H9 (cell line): ENCODE measurements around the gene ASB15. TPM values are rescaled to one million over a fixed set of nuclear protein-coding genes. Genes with fewer than 3 reads are reported as not detected.

ENCODE experiments used
- DNase-seq: peaks from one replicate; pipeline ENCODE4 v3.0.0-alpha.2; 2017
- H2AFZ ChIP-seq: one replicate; pipeline ENCODE4 v1.6.1; 2013; ENCODE audit warnings: mild to moderate bottlenecking, low read length, control low read depth, moderate library complexity
- H2AK5ac ChIP-seq: 2 replicates; pipeline ENCODE4 v1.6.1; 2013; ENCODE audit warnings: low read length, control low read depth, mixed read lengths; ENCODE audit not compliant: insufficient read length
- H2BK120ac ChIP-seq: one replicate; pipeline ENCODE4 v1.6.1; 2013; ENCODE audit warnings: low read depth, mild to moderate bottlenecking, low read length, control low read depth, inconsistent platforms; ENCODE audit not compliant: poor library complexity, severe bottlenecking
- H2BK12ac ChIP-seq: 2 replicates; pipeline ENCODE4 v1.6.1; 2013; ENCODE audit warnings: low read length, control low read depth, mixed read lengths, low read depth; ENCODE audit not compliant: insufficient read length
- H2BK15ac ChIP-seq: 2 replicates; pipeline ENCODE4 v1.6.1; 2013; ENCODE audit warnings: low read depth, low read length, control low read depth
- H2BK20ac ChIP-seq: one replicate; pipeline ENCODE4 v1.6.1; 2013; ENCODE audit warnings: low read depth, mild to moderate bottlenecking, low read length, control low read depth, inconsistent platforms; ENCODE audit not compliant: poor library complexity, severe bottlenecking
- H2BK5ac ChIP-seq: 2 replicates; pipeline ENCODE4 v1.6.1; 2013; ENCODE audit warnings: low read length, control low read depth, mixed read lengths; ENCODE audit not compliant: insufficient read length
- H3K14ac ChIP-seq: 2 replicates; pipeline ENCODE4 v1.6.1; 2013; ENCODE audit warnings: low read length, control low read depth; ENCODE audit not compliant: insufficient read depth
- H3K18ac ChIP-seq: 2 replicates; pipeline ENCODE4 v1.6.1; 2013; ENCODE audit warnings: low read depth, mild to moderate bottlenecking, mixed read lengths, low read length, control low read depth; ENCODE audit not compliant: insufficient read length
- H3K23ac ChIP-seq: 2 replicates; pipeline ENCODE4 v1.6.1; 2013; ENCODE audit warnings: low read length, control low read depth, mixed read lengths, low read depth; ENCODE audit not compliant: insufficient read length
- H3K23me2 ChIP-seq: 2 replicates; pipeline ENCODE4 v1.6.1; 2013; ENCODE audit warnings: low read depth, mild to moderate bottlenecking, mixed read lengths, low read length, control low read depth; ENCODE audit not compliant: insufficient read length, poor library complexity, severe bottlenecking
- H3K27ac ChIP-seq: 2 replicates; pipeline ENCODE4 v1.5.1; 2013; ENCODE audit warnings: low read length, control low read depth, mixed read lengths, low read depth; ENCODE audit not compliant: insufficient read length
- H3K27me3 ChIP-seq: 2 replicates; pipeline ENCODE4 v1.6.1; 2013; ENCODE audit warnings: low read length, control low read depth, inconsistent platforms; ENCODE audit not compliant: insufficient read depth
- H3K4ac ChIP-seq: 2 replicates; pipeline ENCODE4 v1.6.1; 2013; ENCODE audit warnings: low read depth, mild to moderate bottlenecking, control low read depth, inconsistent platforms, low read length, moderate library complexity
- H3K4me1 ChIP-seq: 2 replicates; pipeline ENCODE4 v1.6.1; 2013; ENCODE audit warnings: low read length, control low read depth, inconsistent platforms; ENCODE audit not compliant: insufficient read depth
- H3K4me2 ChIP-seq: 2 replicates; pipeline ENCODE4 v1.6.1; 2013; ENCODE audit warnings: low read length, control low read depth, mixed read lengths; ENCODE audit not compliant: insufficient read length, insufficient read depth
- H3K56ac ChIP-seq: 2 replicates; pipeline ENCODE4 v1.6.1; 2013; ENCODE audit warnings: low read depth, mild to moderate bottlenecking, mixed read lengths, low read length, control low read depth; ENCODE audit not compliant: insufficient read length
- H3K79me1 ChIP-seq: 2 replicates; pipeline ENCODE4 v1.6.1; 2013; ENCODE audit warnings: low read depth, mild to moderate bottlenecking, moderate library complexity, low read length, control low read depth, inconsistent platforms; ENCODE audit not compliant: insufficient read depth, poor library complexity, severe bottlenecking
- H3K79me2 ChIP-seq: 2 replicates; pipeline ENCODE4 v1.6.1; 2013; ENCODE audit warnings: low read length, control low read depth, inconsistent platforms; ENCODE audit not compliant: insufficient read depth
- H3K9ac ChIP-seq: 2 replicates; pipeline ENCODE4 v1.6.1; 2013; ENCODE audit warnings: low read length, control low read depth, mixed read lengths; ENCODE audit not compliant: insufficient read length; ENCODE audit errors: extremely low read depth
- H3K9me3 ChIP-seq: one replicate; pipeline ENCODE4 v1.6.1; 2013; ENCODE audit warnings: low read depth, low read length, inconsistent platforms; ENCODE audit not compliant: control insufficient read depth
- H3T11ph ChIP-seq: one replicate; pipeline ENCODE4 v1.6.1; 2013; ENCODE audit warnings: mild to moderate bottlenecking, low read length, control low read depth, inconsistent platforms
- H4K20me1 ChIP-seq: one replicate; pipeline ENCODE4 v1.6.1; 2013; ENCODE audit not compliant: control insufficient read depth, insufficient read length, insufficient read depth
- H4K5ac ChIP-seq: 2 replicates; pipeline ENCODE4 v1.6.1; 2013; ENCODE audit warnings: low read depth, mild to moderate bottlenecking, mixed read lengths, low read length, control low read depth; ENCODE audit not compliant: insufficient read length
- H4K8ac ChIP-seq: replicated peaks from 2 replicates; pipeline ENCODE4 v1.6.1; 2013; ENCODE audit warnings: low read length, control low read depth, mixed read lengths, low read depth; ENCODE audit not compliant: insufficient read length
- H4K91ac ChIP-seq: 2 replicates; pipeline ENCODE4 v1.6.1; 2013; ENCODE audit warnings: low read depth, mild to moderate bottlenecking, moderate library complexity, mixed read lengths, low read length, control low read depth; ENCODE audit not compliant: insufficient read length
- H3K27ac Mint-ChIP-seq, 3 experiments: 2 replicates in 2 of 3; 3 replicates in 1 of 3; pipeline ENCODE4 v1.8.0; 2020 to 2021; ENCODE audit warnings: mixed read lengths in 3 of 3, mild to moderate bottlenecking in 1 of 3, moderate library complexity in 1 of 3
- H3K27me3 Mint-ChIP-seq: 2 replicates; pipeline ENCODE4 v1.8.0; 2021; ENCODE audit warnings: low read depth, mild to moderate bottlenecking, moderate library complexity, mixed read lengths
- H3K36me3 Mint-ChIP-seq, 3 experiments: 2 replicates in 2 of 3; 3 replicates in 1 of 3; pipeline ENCODE4 v1.8.0; 2020 to 2021; ENCODE audit warnings: low read depth in 3 of 3, mixed read lengths in 3 of 3; ENCODE audit not compliant: insufficient read depth in 1 of 3
- H3K4me1 Mint-ChIP-seq, 2 experiments: 2 replicates each; pipeline ENCODE4 v1.8.0; 2020; ENCODE audit warnings: mixed read lengths in 2 of 2
- H3K4me3 Mint-ChIP-seq, 2 experiments: 2 replicates in 1 of 2; 3 replicates in 1 of 2; pipeline ENCODE4 v1.8.0; 2020 to 2021; ENCODE audit warnings: mild to moderate bottlenecking in 2 of 2, mixed read lengths in 2 of 2, moderate library complexity in 1 of 2
- H3K9me3 Mint-ChIP-seq, 2 experiments: 2 replicates in 1 of 2; 3 replicates in 1 of 2; pipeline ENCODE4 v1.8.0; 2020; ENCODE audit warnings: mild to moderate bottlenecking in 2 of 2, mixed read lengths in 2 of 2, moderate library complexity in 1 of 2
- CTCF ChIP-seq: fragments of 200-600 bp; sonication (generic); conservative IDR thresholded peaks from 3 replicates; pipeline ENCODE4 v1.8.0; 2021; ENCODE audit warnings: antibody characterized with exemption, mild to moderate bottlenecking
- WGBS: extraction: QIAGEN DNeasy Blood & Tissue Kit; methylation state at CpG from one replicate; pipeline ENCODE4 v1.1.7; 2013; ENCODE audit warnings: missing lambda C conversion rate, low lambda C conversion rate, mixed read lengths; ENCODE audit not compliant: insufficient read length; ENCODE audit errors: extremely low coverage; 5-methylcytosine and 5-hydroxymethylcytosine counted together
- total RNA-seq: library from RNA; stranded (reverse); gene quantifications from 2 replicates; pipeline ENCODE4 v1.2.1, GENCODE V29; 2021

Gene ASB15
- total RNA-seq, 1 experiment from 2014 or later, result not detected

- no peak overlapping the region for H2BK5ac ChIP-seq
- no peak overlapping the region for H4K8ac ChIP-seq
- H3K4me3 Mint-ChIP-seq, result no peak overlapping the region
- no peak for DNase-seq
- H3K23ac ChIP-seq, result no peak overlapping the region
- peak; percentile 79 for TF ChIP-seq CTCF
- H3K9me3 ChIP-seq, result no peaks in the 10 kb centered on the region
- no peaks in the 10 kb centered on the region for H3K79me1 ChIP-seq
- H3T11ph ChIP-seq, result no peak overlapping the region
- no peaks in the 10 kb centered on the region for H3K9me3 Mint-ChIP-seq
- H4K20me1 ChIP-seq, result no peaks in the 10 kb centered on the region
- H3K23me2 ChIP-seq, result no peaks in the 10 kb centered on the region
- no peak overlapping the region for H3K27ac Mint-ChIP-seq
- no peaks in the 10 kb centered on the region for H3K79me2 ChIP-seq
- no peak overlapping the region for H4K5ac ChIP-seq
- H3K14ac ChIP-seq, result no peak overlapping the region
- H3K27ac ChIP-seq, result no peak overlapping the region
- H2BK12ac ChIP-seq, result no peak overlapping the region
- WGBS, result no CpG with 5 or more reads among the region's 1 CpG
- no peaks in the 10 kb centered on the region for H3K27me3 Mint-ChIP-seq
- H3K27me3 ChIP-seq, result no peaks in the 10 kb centered on the region
- H2AFZ ChIP-seq, result no peak overlapping the region
- no peak overlapping the region for H2AK5ac ChIP-seq
- no peak overlapping the region for H2BK15ac ChIP-seq
- peaks cover 0 to 20% (median 6%) of the 10 kb centered on the region in 3 experiments; a peak in 4 of 7 replicates for H3K36me3 Mint-ChIP-seq
- no peak overlapping the region for H4K91ac ChIP-seq
- H3K4me2 ChIP-seq, result no peak overlapping the region
- no peak overlapping the region for H3K18ac ChIP-seq
- peaks cover 5 to 6% of the 10 kb centered on the region in 2 experiments; a peak in 3 of 4 replicates for H3K4me1 Mint-ChIP-seq
- H3K9ac ChIP-seq, result no peak overlapping the region
- H3K56ac ChIP-seq, result no peak overlapping the region
- no peak overlapping the region for H3K4ac ChIP-seq
- no peak overlapping the region for H2BK20ac ChIP-seq
- no peaks in the 10 kb centered on the region for H3K4me1 ChIP-seq
- no peak overlapping the region for H2BK120ac ChIP-seq
Measured at GRCh38 chr7:123682690-123683089, 81.1 kb downstream of the ASB15 start.
